HTR-8/SVneo (cell line): ENCODE measurements around the gene CCNY.
"Not testable (repeated sequence)": the region's sequence is repeated elsewhere in the genome, so short reads cannot be mapped to it uniquely, and the experiment has no call there.

Source experiments
- DNase-seq: peaks from one replicate; pipeline ENCODE4 v3.0.0; 2011; ENCODE audit warnings: low spot score, mixed read lengths; ENCODE audit not compliant: insufficient read length
- FAIRE-seq: peaks from 2 replicates; lab custom pipeline; 2011; peaks lifted over from hg19 to GRCh38; lab: Jason Lieb, UNC

CCNY gene

GRCh38 chr10:35336084-35336831, at the start of gene CCNY:
TSS of gene CCNY (plus strand) at chr10:35336509. CDS start at chr10:35337054, 545 bp downstream.
- DNase-seq (peak; percentile 84), FAIRE-seq (peak; percentile 91)

- FAIRE-seq (no peak), DNase-seq (no peak)
Observed at GRCh38 chr10:35289198-35289597, 47.1 kb upstream of the CCNY start.

GRCh38 chr10:35294506-35294905, 41.8 kb upstream of the CCNY start:
- no peak for FAIRE-seq
- no peak for DNase-seq

GRCh38 chr10:35299016-35299415, 37.3 kb upstream of the CCNY start:
- DNase-seq, result no peak
- FAIRE-seq, result no peak

- FAIRE-seq (peak; percentile 96), DNase-seq (peak; percentile 57)
Observed at GRCh38 chr10:35300063-35300699, 36.1 kb upstream of the CCNY start.

GRCh38 chr10:35304649-35305048, 31.7 kb upstream of the CCNY start:
- FAIRE-seq, result no peak
- DNase-seq, result no peak

- FAIRE-seq (peak; percentile 31), DNase-seq (no peak)
Observed at GRCh38 chr10:35306852-35307251, 29.5 kb upstream of the CCNY start.

GRCh38 chr10:35307297-35307696, 29.0 kb upstream of the CCNY start:
- FAIRE-seq (no peak), DNase-seq (no peak)

GRCh38 chr10:35308809-35309208, 27.5 kb upstream of the CCNY start:
- DNase-seq (no peak), FAIRE-seq (no peak)

- not testable (repeated sequence) for DNase-seq, FAIRE-seq
Observed at GRCh38 chr10:35314142-35314541, 22.2 kb upstream of the CCNY start.

GRCh38 chr10:35315235-35315634, 21.1 kb upstream of the CCNY start:
- FAIRE-seq, DNase-seq: not testable (repeated sequence)

- no peak for DNase-seq
- FAIRE-seq, result no peak
Observed at GRCh38 chr10:35316218-35316967, 19.9 kb upstream of the CCNY start.

GRCh38 chr10:35318551-35318950, 17.8 kb upstream of the CCNY start:
- DNase-seq (no peak), FAIRE-seq (no peak)

- no peak for DNase-seq
- FAIRE-seq, result no peak
Observed at GRCh38 chr10:35320341-35320740, 16.0 kb upstream of the CCNY start.

- peak; percentile 31 for FAIRE-seq
- DNase-seq, result no peak
Observed at GRCh38 chr10:35322636-35323035, 13.7 kb upstream of the CCNY start.

GRCh38 chr10:35324196-35324595, 12.1 kb upstream of the CCNY start:
- FAIRE-seq (no peak), DNase-seq (no peak)

GRCh38 chr10:35326466-35327235, 9.7 kb upstream of the CCNY start:
- DNase-seq (no peak), FAIRE-seq (no peak)

- no peak for FAIRE-seq
- no peak for DNase-seq
Observed at GRCh38 chr10:35327790-35328403, 8.4 kb upstream of the CCNY start.

GRCh38 chr10:35328404-35329037, 7.8 kb upstream of the CCNY start:
- FAIRE-seq, result no peak
- DNase-seq, result no peak
